Prostate gland (tissue), 2 donors: Measurements from ENCODE around the gene LMNB1.

Source experiments
- POLR2A ChIP-seq: fragments of 450-650 bp; IDR thresholded peaks from one replicate; pipeline ENCODE4 v1.6.1; 2016; ENCODE audit warnings: antibody characterized with exemption, mild to moderate bottlenecking
- TF ChIP-seq, protein P1 (sequence below), 4 experiments: fragments of 200-600 bp in 2 of 4; fragments of 450-650 bp in 2 of 4; sonication (generic) in 2 of 4; IDR thresholded peaks; 1 replicate in 3 of 4; 2 replicates in 1 of 4; pipeline ENCODE4 v1.5.1; 2016 to 2019; ENCODE audit warnings: antibody characterized with exemption in 4 of 4, mild to moderate bottlenecking in 2 of 4, moderate library complexity in 2 of 4

DNA sequence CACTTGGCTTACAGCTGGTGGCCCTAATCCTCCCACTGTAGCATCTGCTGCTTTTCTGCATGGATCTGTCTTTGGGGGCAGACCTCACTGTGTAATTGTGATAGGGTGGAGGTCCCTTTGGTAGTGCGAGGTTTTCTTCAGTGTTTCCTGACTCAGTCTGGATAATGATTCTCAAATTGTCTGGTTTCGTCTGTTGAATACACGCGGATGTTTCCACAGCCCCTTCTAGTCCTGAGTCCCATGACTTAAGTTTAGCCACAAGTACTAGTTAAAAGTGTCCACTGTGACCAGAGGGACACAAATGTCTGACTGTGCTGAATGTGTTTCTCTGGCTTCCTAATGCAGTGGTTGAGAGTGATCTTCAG, 70.5 kb downstream of the LMNB1 start:
- TF ChIP-seq, protein P1, sequence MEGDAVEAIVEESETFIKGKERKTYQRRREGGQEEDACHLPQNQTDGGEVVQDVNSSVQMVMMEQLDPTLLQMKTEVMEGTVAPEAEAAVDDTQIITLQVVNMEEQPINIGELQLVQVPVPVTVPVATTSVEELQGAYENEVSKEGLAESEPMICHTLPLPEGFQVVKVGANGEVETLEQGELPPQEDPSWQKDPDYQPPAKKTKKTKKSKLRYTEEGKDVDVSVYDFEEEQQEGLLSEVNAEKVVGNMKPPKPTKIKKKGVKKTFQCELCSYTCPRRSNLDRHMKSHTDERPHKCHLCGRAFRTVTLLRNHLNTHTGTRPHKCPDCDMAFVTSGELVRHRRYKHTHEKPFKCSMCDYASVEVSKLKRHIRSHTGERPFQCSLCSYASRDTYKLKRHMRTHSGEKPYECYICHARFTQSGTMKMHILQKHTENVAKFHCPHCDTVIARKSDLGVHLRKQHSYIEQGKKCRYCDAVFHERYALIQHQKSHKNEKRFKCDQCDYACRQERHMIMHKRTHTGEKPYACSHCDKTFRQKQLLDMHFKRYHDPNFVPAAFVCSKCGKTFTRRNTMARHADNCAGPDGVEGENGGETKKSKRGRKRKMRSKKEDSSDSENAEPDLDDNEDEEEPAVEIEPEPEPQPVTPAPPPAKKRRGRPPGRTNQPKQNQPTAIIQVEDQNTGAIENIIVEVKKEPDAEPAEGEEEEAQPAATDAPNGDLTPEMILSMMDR (IDR thresholded peaks at IDR 0.05): no peak
- TF ChIP-seq POLR2A: no peak
